ENCODE results near the gene IL4.

Gene IL4

DNA sequence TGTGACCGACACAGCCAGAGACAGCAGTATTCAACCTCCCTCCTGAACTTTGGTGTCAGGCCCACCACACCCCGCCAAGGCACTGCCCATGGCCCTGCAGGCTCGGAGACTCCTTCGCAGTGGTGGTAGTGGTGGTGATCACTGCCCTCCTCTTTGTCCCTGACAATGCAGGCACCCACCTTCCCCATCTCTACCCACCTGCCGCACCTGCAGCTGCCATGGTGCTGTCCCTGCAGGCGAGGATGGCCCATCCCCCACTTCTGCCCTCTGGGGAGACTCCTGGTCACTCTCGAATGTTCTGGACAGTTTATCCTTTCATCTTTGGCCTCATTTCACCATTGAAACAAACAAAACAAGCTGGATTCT is 4.4 kb upstream of the IL4 start:
- no peak for DNase-seq (ENCODE audit: low read depth, low spot score)
- CTCF ChIA-PET, result interaction anchor here (0.7 to 0.8 kb wide), 2 partner anchors 13 to 151 kb away, joined by 3 read pairs; no protein-coding TSS in a partner anchor
- POLR2A ChIA-PET, result no interaction called here
- no peak overlapping the region for H3K4me3 ChIP-seq (ENCODE audit: low read depth, low read length)
- TF ChIP-seq, protein P1, sequence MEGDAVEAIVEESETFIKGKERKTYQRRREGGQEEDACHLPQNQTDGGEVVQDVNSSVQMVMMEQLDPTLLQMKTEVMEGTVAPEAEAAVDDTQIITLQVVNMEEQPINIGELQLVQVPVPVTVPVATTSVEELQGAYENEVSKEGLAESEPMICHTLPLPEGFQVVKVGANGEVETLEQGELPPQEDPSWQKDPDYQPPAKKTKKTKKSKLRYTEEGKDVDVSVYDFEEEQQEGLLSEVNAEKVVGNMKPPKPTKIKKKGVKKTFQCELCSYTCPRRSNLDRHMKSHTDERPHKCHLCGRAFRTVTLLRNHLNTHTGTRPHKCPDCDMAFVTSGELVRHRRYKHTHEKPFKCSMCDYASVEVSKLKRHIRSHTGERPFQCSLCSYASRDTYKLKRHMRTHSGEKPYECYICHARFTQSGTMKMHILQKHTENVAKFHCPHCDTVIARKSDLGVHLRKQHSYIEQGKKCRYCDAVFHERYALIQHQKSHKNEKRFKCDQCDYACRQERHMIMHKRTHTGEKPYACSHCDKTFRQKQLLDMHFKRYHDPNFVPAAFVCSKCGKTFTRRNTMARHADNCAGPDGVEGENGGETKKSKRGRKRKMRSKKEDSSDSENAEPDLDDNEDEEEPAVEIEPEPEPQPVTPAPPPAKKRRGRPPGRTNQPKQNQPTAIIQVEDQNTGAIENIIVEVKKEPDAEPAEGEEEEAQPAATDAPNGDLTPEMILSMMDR (IDR thresholded peaks at IDR 0.05; ENCODE audit: insufficient read depth, low read length, missing control alignments), result no peak

DNA sequence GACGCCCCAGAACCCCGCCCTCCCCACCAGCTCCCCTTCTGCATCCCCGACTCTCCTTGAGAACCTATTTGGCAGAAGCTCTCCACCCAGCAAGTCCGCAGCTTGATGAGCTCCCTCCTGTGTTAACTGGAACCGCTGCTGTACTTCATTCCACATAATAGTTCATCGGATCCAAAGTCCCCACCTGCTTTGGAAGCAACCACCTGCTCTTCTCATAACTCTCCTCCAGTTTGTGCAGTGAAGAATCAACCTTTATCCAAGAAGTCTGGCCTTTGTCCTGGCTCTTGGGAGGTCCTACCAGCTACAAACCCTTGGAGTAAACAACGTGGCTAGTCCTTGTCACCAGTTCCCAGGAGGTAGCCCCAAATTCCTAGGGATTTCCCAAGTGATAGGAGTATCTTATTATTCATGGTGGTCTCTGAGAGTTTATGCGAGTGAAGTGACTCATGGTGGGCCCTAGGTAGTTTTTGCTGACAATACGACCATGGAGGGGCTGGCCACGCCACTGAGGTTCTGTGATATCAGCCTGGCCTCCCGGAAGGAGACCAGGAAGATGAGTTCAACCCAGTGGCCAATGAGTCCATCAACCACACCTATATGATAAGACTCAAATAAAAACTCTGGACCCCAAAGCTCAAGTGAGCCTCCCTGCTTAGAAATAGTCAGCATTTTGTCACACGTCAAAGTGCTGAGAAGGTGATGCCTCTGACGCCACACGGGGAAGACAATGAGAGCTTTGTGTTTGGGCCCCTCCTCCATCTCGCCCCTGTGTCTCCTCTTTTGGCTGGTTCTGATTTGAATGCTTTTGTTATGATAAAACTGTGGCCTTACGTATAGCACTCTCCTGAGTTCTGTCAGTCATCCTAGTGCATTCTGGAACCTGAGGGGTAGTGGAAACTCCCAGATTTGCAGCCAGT is 3.6 kb upstream of the IL4 start:
- H3K4me3 ChIP-seq (ENCODE audit: low read depth, low read length), result no peak overlapping the region
- ChIA-PET POLR2A (no interaction called here), CTCF (interaction anchor here (0.7 to 0.9 kb wide), 3 partner anchors 9 to 150 kb away, joined by 3 read pairs; no protein-coding TSS in a partner anchor)
- TF ChIP-seq, protein P1 (IDR thresholded peaks at IDR 0.05; ENCODE audit: insufficient read depth, low read length, missing control alignments), result no peak
- no peak for DNase-seq (ENCODE audit: low read depth, low spot score)

DNA sequence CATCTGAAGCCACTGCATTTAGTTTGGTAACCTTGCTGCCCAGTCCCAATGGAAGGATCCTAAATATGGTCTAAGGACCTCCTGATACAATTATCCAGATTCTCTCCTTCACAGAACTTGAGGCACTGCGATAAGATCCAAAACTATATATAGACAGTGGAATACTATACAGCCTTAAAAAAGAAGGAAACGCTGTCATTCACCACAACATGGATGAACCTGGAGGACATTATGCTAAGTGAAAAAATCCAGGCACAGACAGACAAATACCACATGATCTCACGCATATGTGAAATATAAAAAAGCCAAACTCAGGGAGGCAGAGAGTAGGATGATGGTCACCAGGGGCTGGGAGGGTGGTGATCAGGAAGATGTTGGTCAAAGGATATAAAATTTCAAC is 2.8 kb upstream of the IL4 start:
- DNase-seq (ENCODE audit: low read depth, low spot score), result no peak
- POLR2A ChIA-PET, result no interaction called here
- TF ChIP-seq, protein P1 (IDR thresholded peaks at IDR 0.05; ENCODE audit: insufficient read depth, low read length, missing control alignments), result no peak
- CTCF ChIA-PET, result no interaction called here
- H3K4me3 ChIP-seq (ENCODE audit: low read depth, low read length), result no peak overlapping the region

DNA sequence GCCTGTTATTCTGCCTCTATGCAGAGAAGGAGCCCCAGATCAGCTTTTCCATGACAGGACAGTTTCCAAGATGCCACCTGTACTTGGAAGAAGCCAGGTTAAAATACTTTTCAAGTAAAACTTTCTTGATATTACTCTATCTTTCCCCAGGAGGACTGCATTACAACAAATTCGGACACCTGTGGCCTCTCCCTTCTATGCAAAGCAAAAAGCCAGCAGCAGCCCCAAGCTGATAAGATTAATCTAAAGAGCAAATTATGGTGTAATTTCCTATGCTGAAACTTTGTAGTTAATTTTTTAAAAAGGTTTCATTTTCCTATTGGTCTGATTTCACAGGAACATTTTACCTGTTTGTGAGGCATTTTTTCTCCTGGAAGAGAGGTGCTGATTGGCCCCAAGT is 301 bp upstream of the IL4 start:
- no peak for DNase-seq (ENCODE audit: low read depth, low spot score)
- ChIA-PET POLR2A (no interaction called here), CTCF (interaction anchor here (0.6 to 1.2 kb wide), 2 partner anchors 13 to 15 kb away, joined by 3 to 4 read pairs; partner anchors contain the start of gene IL13)
- no peak overlapping the region for H3K4me3 ChIP-seq (ENCODE audit: low read depth, low read length)
- TF ChIP-seq, protein P1 (IDR thresholded peaks at IDR 0.05; ENCODE audit: insufficient read depth, low read length, missing control alignments), result no peak

DNA sequence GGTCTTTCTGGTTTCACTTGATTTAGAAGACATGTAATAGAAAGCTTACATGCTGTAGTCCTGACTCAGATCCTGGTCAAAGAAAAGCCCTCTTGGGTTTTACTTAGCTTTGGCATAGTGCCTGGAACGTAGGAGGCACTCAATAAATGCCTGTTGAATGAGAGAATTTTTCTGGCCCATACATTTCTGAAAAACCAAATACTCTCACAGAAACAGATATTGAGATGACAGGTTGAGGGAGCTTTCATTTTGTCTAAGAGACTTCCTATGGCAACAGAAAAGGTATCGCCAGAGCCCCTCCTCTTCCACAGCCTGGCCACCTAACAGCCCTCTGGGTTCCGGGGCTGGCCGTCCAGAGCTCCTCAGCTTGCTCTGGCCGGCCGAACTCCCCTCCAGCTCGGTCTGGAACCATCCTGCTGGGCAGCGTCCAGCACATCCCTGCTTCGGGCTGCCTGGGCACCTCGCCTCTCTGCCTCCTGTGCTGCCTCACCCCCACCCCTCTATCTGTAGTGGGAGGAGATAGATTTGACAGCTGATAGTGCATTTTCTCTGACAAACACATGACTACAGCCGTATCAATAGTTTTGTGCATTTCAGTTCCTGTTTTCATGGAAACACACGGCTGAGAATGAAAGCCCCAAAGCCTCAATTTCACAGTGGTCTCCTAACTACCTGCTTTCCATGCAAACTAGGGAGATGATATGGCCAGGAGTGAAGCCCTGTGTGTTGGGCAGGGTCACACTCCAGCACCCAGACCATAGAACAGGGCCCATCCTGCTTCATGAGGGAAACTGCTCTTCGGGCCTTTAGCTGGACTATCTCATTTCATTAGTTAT is 1.1 kb downstream of the IL4 start:
- TF ChIP-seq, protein P1 (IDR thresholded peaks at IDR 0.05; ENCODE audit: insufficient read depth, low read length, missing control alignments), result no peak
- ChIA-PET CTCF (interaction anchor here (0.8 to 1.2 kb wide), 3 partner anchors 17 to 155 kb away, joined by 3 to 5 read pairs (median 3); partner anchors contain the start of gene IL13), POLR2A (interaction anchor here (0.6 kb wide), 1 partner anchor 194 kb away, joined by 3 read pairs; no protein-coding TSS in a partner anchor)
- no peak overlapping the region for H3K4me3 ChIP-seq (ENCODE audit: low read depth, low read length)
- peak; percentile 91 for DNase-seq (ENCODE audit: low read depth, low spot score)
